CD14-positive monocyte (primary cell): ENCODE data around the gene NDUFA5. TPM values are rescaled to one million over a fixed set of nuclear protein-coding genes. Genes with fewer than 3 reads are reported as not detected.

ENCODE experiments used
- DNase-seq, 3 donors: peaks; one replicate each; pipeline ENCODE4 v3.0.0-alpha.2; 2011 to 2022
- H2AFZ ChIP-seq: 2 replicates; pipeline ENCODE4 v1.6.0; 2012; ENCODE audit warnings: mild to moderate bottlenecking, low read depth, low read length, inconsistent platforms; ENCODE audit not compliant: insufficient read depth, poor library complexity, severe bottlenecking
- H3K27ac ChIP-seq, 2 donors: 1 replicate in 1 of 2; 2 replicates in 1 of 2; pipeline ENCODE4 v1.5.1; 2012 to 2013; ENCODE audit warnings: low read length in 2 of 2, control low read depth in 1 of 2, inconsistent platforms in 1 of 2, low read depth in 1 of 2, mild to moderate bottlenecking in 1 of 2
- H3K27me3 ChIP-seq, 2 donors: one replicate each; pipeline versions ENCODE4 v1.6.0 to v1.6.1; 2011 to 2013; ENCODE audit warnings: low read length in 2 of 2; ENCODE audit not compliant: control insufficient read depth in 2 of 2, insufficient read depth in 2 of 2
- H3K36me3 ChIP-seq, 2 donors: replicated peaks in 1 of 2; 1 replicate in 1 of 2; 2 replicates in 1 of 2; pipeline versions ENCODE4 v1.5.1 to v1.6.1; 2012 to 2013; ENCODE audit warnings: low read length in 2 of 2, control low read depth in 1 of 2, inconsistent platforms in 1 of 2, mild to moderate bottlenecking in 1 of 2; ENCODE audit not compliant: insufficient read depth in 2 of 2, control insufficient read depth in 1 of 2
- H3K4me1 ChIP-seq, 2 donors: 1 replicate in 1 of 2; 2 replicates in 1 of 2; pipeline versions ENCODE4 v1.5.1 to v1.6.1; 2012 to 2013; ENCODE audit warnings: low read length in 2 of 2, control low read depth in 1 of 2, inconsistent platforms in 1 of 2, mild to moderate bottlenecking in 1 of 2, moderate library complexity in 1 of 2; ENCODE audit not compliant: insufficient read depth in 2 of 2, control insufficient read depth in 1 of 2
- H3K4me2 ChIP-seq: replicated peaks from 2 replicates; pipeline ENCODE3; 2012; ENCODE audit warnings: low read length, moderate library complexity, mild to moderate bottlenecking; ENCODE audit not compliant: poor library complexity, severe bottlenecking; ENCODE audit errors: extremely low read depth
- H3K4me3 ChIP-seq, 3 experiments: fragments of 200-600 bp in 1 of 3; sonication (generic) in 1 of 3; replicated peaks in 1 of 3; 1 replicate in 2 of 3; 2 replicates in 1 of 3; pipeline ENCODE4 v1.5.1; 2011 to 2013; ENCODE audit warnings: low read length in 3 of 3, mild to moderate bottlenecking in 3 of 3, control low read depth in 2 of 3, low read depth in 2 of 3, inconsistent platforms in 1 of 3, moderate library complexity in 1 of 3
- H3K79me2 ChIP-seq: 2 replicates; pipeline ENCODE4 v1.6.0; 2012; ENCODE audit warnings: mild to moderate bottlenecking, control low read depth, inconsistent platforms, low read length, moderate library complexity; ENCODE audit not compliant: insufficient read depth
- H3K9ac ChIP-seq: 2 replicates; pipeline ENCODE4 v1.6.0; 2017; ENCODE audit warnings: low read length, mild to moderate bottlenecking; ENCODE audit not compliant: insufficient read depth, poor library complexity, severe bottlenecking
- H3K9me3 ChIP-seq, 2 donors: replicated peaks in 1 of 2; 1 replicate in 1 of 2; 2 replicates in 1 of 2; pipeline versions ENCODE4 v1.5.1 to v1.6.1; 2012 to 2013; ENCODE audit warnings: low read length in 2 of 2, control low read depth in 1 of 2; ENCODE audit not compliant: control insufficient read depth in 1 of 2, insufficient read depth in 1 of 2
- H4K20me1 ChIP-seq: 2 replicates; pipeline ENCODE4 v1.6.0; 2012; ENCODE audit warnings: mild to moderate bottlenecking, low read length, control low read depth, moderate library complexity; ENCODE audit not compliant: insufficient read depth
- H3K27ac Mint-ChIP-seq, 7 donors: one replicate each; pipeline ENCODE4 v1.8.0; 2020; ENCODE audit warnings: mild to moderate bottlenecking in 7 of 7, mixed read lengths in 7 of 7, moderate library complexity in 6 of 7, inconsistent platforms in 2 of 7
- H3K27me3 Mint-ChIP-seq, 3 donors: one replicate each; pipeline ENCODE4 v1.8.0; 2021 to 2022; ENCODE audit warnings: low read depth in 3 of 3, mild to moderate bottlenecking in 3 of 3, mixed read lengths in 3 of 3, moderate library complexity in 3 of 3, inconsistent platforms in 1 of 3
- H3K36me3 Mint-ChIP-seq, 2 donors: one replicate each; pipeline ENCODE4 v1.8.0; 2020; ENCODE audit warnings: mixed read lengths in 2 of 2, inconsistent platforms in 1 of 2, mild to moderate bottlenecking in 1 of 2
- H3K4me1 Mint-ChIP-seq: one replicate; pipeline ENCODE4 v1.8.0; 2020; ENCODE audit warnings: mild to moderate bottlenecking, mixed read lengths
- H3K4me3 Mint-ChIP-seq, 2 donors: one replicate each; pipeline ENCODE4 v1.8.0; 2020; ENCODE audit warnings: mild to moderate bottlenecking in 2 of 2, mixed read lengths in 2 of 2, moderate library complexity in 1 of 2
- H3K9me3 Mint-ChIP-seq, 7 donors: one replicate each; pipeline ENCODE4 v1.8.0; 2020 to 2022; ENCODE audit warnings: mixed read lengths in 7 of 7, mild to moderate bottlenecking in 6 of 7, moderate library complexity in 6 of 7, inconsistent platforms in 2 of 7
- CTCF ChIP-seq: fragments of 200-600 bp; IDR thresholded peaks from one replicate; pipeline ENCODE4 v1.8.0; 2022; ENCODE audit warnings: antibody characterized with exemption, mild to moderate bottlenecking
- WGBS: methylation state at CpG from one replicate; pipeline ENCODE4 v1.1.5; 2013; ENCODE audit warnings: missing lambda C conversion rate; ENCODE audit not compliant: insufficient coverage; 5-methylcytosine and 5-hydroxymethylcytosine counted together
- intact Hi-C, 2 donors: fragments of 100-400 bp; cut with micrococcal nuclease; formaldehyde crosslinking; loops; one replicate each; pipeline versions ENCODE4 v1.15.0 to v1.15.1; 2023
- polyA plus RNA-seq, 3 donors: library from polyadenylated mRNA; depleted of rRNA in 1 of 3; unstranded in 2 of 3; stranded (reverse) in 1 of 3; fragments of 300-500 nt in 2 of 3; fragments of >200 nt in 1 of 3; fragmentation: Illumina TruSeq in 2 of 3; gene quantifications; 1 replicate in 2 of 3; 2 replicates in 1 of 3; pipeline ENCODE4 v1.2.3, GENCODE V29; 2012 to 2021

Gene NDUFA5
- polyA plus RNA-seq, 3 donors, result 6.9 to 49.2 (median 37.3) TPM

GRCh38 chr7:123548406-123548805, 9.2 kb downstream of the NDUFA5 start:
- Histone ChIP-seq H2AFZ (no peak overlapping the region), H3K79me2 (peaks cover 7% of the 10 kb centered on the region), H3K36me3 (peaks cover 45 to 66% of the 10 kb centered on the region in 2 donors), H3K9ac (no peak overlapping the region), H4K20me1 (peaks cover 14% of the 10 kb centered on the region), H3K27ac (no peak overlapping the region), H3K4me2 (no peak overlapping the region), H3K27me3 (no peaks in the 10 kb centered on the region), H3K4me3 (no peak overlapping the region), H3K4me1 (no peaks in the 10 kb centered on the region), H3K9me3 (no peaks in the 10 kb centered on the region)
- Mint-ChIP-seq H3K4me1 (peaks cover 7% of the 10 kb centered on the region), H3K27me3 (no peaks in the 10 kb centered on the region), H3K9me3 (peaks cover 0 to 3% (median 0%) of the 10 kb centered on the region in 7 donors), H3K4me3 (no peak overlapping the region), H3K36me3 (peaks cover 42 to 60% of the 10 kb centered on the region in 2 donors), H3K27ac (no peak overlapping the region)
- intact Hi-C loops, result no loop called here
- no peak for TF ChIP-seq CTCF
- WGBS, result no CpG with 5 or more reads among the region's 1 CpG
- no peak for DNase-seq

GRCh38 chr7:123539871-123540270, 17.7 kb downstream of the NDUFA5 start:
- intact Hi-C loops, result no loop called here
- DNase-seq, result no peak
- H3K4me3 ChIP-seq, result no peak overlapping the region
- Mint-ChIP-seq H3K9me3 (peaks cover 0 to 2% (median 0%) of the 10 kb centered on the region in 7 donors), H3K4me1 (peaks cover 5% of the 10 kb centered on the region), H3K27ac (no peak overlapping the region), H3K36me3 (peaks cover 14 to 22% of the 10 kb centered on the region in 2 donors), H3K27me3 (no peaks in the 10 kb centered on the region), H3K4me3 (no peak overlapping the region)
- H3K4me2 ChIP-seq, result no peak overlapping the region
- no peak overlapping the region for H2AFZ ChIP-seq
- H3K9me3 ChIP-seq, result no peaks in the 10 kb centered on the region
- H3K27ac ChIP-seq, result no peak overlapping the region
- no peak overlapping the region for H3K9ac ChIP-seq
- H3K4me1 ChIP-seq, result peaks cover 2 to 7% of the 10 kb centered on the region in 2 donors
- TF ChIP-seq CTCF, result no peak
- WGBS, result no CpG with 5 or more reads among the region's 1 CpG
- H4K20me1 ChIP-seq, result no peaks in the 10 kb centered on the region
- no peaks in the 10 kb centered on the region for H3K27me3 ChIP-seq
- no peaks in the 10 kb centered on the region for H3K79me2 ChIP-seq
- H3K36me3 ChIP-seq, result peaks cover 6 to 20% of the 10 kb centered on the region in 2 donors
